Cardiac muscle cell (in vitro differentiated cells and primary cell): ENCODE results near the gene LPIN2. TPM values are rescaled to one million over a fixed set of nuclear protein-coding genes. Genes with fewer than 3 reads are reported as not detected.

Source experiments
- DNase-seq, 2 donors: peaks; one replicate each; pipeline versions ENCODE4 v3.0.0 to v3.0.0-alpha.2; 2010 to 2017; ENCODE audit warnings: low read depth in 1 of 2, low spot score in 1 of 2
- H3K27ac ChIP-seq: fragments of 200-600 bp; sonication (generic); 2 replicates; pipeline ENCODE4 v1.5.1; 2016
- H3K27me3 ChIP-seq: fragments of 200-600 bp; sonication (generic); 2 replicates; pipeline ENCODE4 v1.6.0; 2016; ENCODE audit warnings: control low read depth
- H3K36me3 ChIP-seq: fragments of 200-600 bp; sonication (generic); 2 replicates; pipeline ENCODE4 v1.5.1; 2016; ENCODE audit warnings: control low read depth
- H3K4me1 ChIP-seq: fragments of 200-600 bp; sonication (generic); 2 replicates; pipeline ENCODE4 v1.8.1; 2017; ENCODE audit warnings: low read depth, mild to moderate bottlenecking, mixed run types
- H3K4me3 ChIP-seq: fragments of 200-600 bp; sonication (generic); 2 replicates; pipeline ENCODE4 v1.5.1; 2016; ENCODE audit warnings: mild to moderate bottlenecking
- H3K9me3 ChIP-seq: fragments of 200-600 bp; sonication (generic); 2 replicates; pipeline ENCODE4 v1.5.1; 2017; ENCODE audit warnings: low read depth, mild to moderate bottlenecking, control low read depth
- polyA plus RNA-seq: library from polyadenylated mRNA; unstranded; fragments of >200 nt; fragmentation: Nextera tagmentation; extraction: Ambion mirVana; gene quantifications from 2 replicates; pipeline ENCODE4 v1.2.1, GENCODE V29; 2016
- total RNA-seq: library from RNA; depleted of rRNA; stranded (reverse); fragments of >200 nt; gene quantifications from 2 replicates; pipeline ENCODE4 v1.2.3, GENCODE V29; 2016
- TF ChIP-seq, protein P1 (sequence below): IDR thresholded peaks from 2 replicates; pipeline ENCODE4 v1.5.1; 2012; ENCODE audit warnings: low read depth, mild to moderate bottlenecking, low read length

Gene LPIN2
- total and polyA plus RNA-seq, 2 experiments from 2014 or later = 18.1 to 50.8 TPM

DNA sequence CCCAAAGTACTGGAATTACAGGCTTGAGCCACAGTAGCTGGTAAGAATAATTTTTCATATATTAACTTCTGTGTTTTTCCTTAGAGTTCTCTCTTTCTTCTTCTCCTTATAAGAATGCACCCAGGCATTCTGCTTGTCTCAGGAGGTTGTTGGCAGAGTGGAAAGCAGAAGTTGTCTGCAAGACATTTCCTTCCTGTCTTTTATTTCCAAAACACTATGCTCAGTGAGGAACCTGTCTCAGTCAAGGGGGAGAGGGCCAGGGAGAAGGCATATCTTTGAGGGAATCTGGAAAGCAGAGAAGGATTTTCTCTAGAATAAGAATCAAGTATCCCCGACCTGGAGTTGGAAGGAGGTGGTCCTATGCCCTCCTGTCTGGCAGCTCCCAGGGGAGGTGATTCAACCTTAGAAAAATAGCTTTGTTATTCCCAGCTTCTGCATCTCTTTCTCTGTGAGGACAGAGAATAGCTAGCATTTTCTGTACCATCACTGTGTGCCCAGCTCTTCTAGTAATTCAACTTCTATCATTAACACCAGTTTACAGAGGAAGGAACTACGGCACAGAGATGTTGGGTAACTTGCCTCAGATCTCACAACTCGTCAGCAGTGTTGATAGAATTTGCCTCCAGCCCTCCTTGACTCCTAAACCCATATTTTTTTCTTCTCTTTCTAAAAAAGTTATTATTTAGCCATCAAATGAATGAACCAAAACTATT is 3.8 kb upstream of the LPIN2 start:
- no peak for DNase-seq
- no peaks in the 10 kb centered on the region for H3K9me3 ChIP-seq
- TF ChIP-seq, protein P1, sequence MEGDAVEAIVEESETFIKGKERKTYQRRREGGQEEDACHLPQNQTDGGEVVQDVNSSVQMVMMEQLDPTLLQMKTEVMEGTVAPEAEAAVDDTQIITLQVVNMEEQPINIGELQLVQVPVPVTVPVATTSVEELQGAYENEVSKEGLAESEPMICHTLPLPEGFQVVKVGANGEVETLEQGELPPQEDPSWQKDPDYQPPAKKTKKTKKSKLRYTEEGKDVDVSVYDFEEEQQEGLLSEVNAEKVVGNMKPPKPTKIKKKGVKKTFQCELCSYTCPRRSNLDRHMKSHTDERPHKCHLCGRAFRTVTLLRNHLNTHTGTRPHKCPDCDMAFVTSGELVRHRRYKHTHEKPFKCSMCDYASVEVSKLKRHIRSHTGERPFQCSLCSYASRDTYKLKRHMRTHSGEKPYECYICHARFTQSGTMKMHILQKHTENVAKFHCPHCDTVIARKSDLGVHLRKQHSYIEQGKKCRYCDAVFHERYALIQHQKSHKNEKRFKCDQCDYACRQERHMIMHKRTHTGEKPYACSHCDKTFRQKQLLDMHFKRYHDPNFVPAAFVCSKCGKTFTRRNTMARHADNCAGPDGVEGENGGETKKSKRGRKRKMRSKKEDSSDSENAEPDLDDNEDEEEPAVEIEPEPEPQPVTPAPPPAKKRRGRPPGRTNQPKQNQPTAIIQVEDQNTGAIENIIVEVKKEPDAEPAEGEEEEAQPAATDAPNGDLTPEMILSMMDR = no peak
- peaks cover 9% of the 10 kb centered on the region for H3K4me1 ChIP-seq
- no peak overlapping the region for H3K4me3 ChIP-seq
- no peaks in the 10 kb centered on the region for H3K36me3 ChIP-seq
- no peaks in the 10 kb centered on the region for H3K27me3 ChIP-seq
- H3K27ac ChIP-seq = peak overlapping the region; percentile 63

DNA sequence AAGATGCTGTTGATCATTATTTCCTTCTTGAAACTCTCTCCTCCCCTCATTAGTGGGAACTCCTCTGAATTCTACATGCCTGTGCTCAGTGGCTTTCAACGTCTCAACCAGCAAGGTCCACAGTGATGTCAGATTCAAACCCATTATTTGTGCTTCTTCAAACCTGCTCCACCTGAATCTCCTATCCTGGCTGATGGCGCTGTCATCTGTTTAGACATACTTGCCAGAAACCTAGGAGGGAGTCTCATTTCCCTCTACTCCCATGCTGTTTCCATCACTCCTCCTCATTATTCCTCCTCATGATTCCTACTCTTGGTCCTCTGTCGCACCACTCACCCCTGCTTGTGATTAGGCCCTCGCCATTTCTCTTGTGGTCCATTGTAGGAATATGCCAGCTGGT is 2.9 kb upstream of the LPIN2 start:
- DNase-seq = no peak
- H3K4me3 ChIP-seq = no peak overlapping the region
- peaks cover 10% of the 10 kb centered on the region for H3K4me1 ChIP-seq
- no peaks in the 10 kb centered on the region for H3K9me3 ChIP-seq
- peaks cover 6% of the 10 kb centered on the region for H3K36me3 ChIP-seq
- TF ChIP-seq, protein P1 = no peak
- H3K27ac ChIP-seq = no peak overlapping the region
- H3K27me3 ChIP-seq = no peaks in the 10 kb centered on the region

DNA sequence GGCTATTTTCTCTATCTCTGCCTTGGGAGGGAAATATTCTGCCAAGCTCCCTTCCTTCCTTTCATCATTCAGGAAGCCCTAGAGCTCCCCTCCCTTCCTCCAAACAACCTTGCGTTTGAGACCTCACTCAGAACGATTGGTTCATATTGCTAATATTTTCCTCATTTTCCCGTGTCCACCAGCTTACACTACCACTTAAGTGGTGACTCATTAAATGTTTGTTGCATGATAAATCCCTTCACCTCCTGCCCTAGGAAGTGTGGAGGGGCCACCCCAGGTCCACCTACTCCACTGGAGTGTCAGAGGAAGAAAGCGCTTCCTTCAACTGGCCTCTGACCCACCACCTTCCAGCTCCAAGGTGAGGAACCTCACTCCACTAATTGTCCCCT is 2.3 kb upstream of the LPIN2 start:
- peak overlapping the region; percentile 63 for H3K27ac ChIP-seq
- peaks cover 8% of the 10 kb centered on the region for H3K36me3 ChIP-seq
- TF ChIP-seq, protein P1 = no peak
- H3K9me3 ChIP-seq = no peaks in the 10 kb centered on the region
- no peak overlapping the region for H3K4me3 ChIP-seq
- H3K4me1 ChIP-seq = peaks cover 10% of the 10 kb centered on the region
- no peaks in the 10 kb centered on the region for H3K27me3 ChIP-seq
- peak in 1 of 2 donors; percentile 79 for DNase-seq

DNA sequence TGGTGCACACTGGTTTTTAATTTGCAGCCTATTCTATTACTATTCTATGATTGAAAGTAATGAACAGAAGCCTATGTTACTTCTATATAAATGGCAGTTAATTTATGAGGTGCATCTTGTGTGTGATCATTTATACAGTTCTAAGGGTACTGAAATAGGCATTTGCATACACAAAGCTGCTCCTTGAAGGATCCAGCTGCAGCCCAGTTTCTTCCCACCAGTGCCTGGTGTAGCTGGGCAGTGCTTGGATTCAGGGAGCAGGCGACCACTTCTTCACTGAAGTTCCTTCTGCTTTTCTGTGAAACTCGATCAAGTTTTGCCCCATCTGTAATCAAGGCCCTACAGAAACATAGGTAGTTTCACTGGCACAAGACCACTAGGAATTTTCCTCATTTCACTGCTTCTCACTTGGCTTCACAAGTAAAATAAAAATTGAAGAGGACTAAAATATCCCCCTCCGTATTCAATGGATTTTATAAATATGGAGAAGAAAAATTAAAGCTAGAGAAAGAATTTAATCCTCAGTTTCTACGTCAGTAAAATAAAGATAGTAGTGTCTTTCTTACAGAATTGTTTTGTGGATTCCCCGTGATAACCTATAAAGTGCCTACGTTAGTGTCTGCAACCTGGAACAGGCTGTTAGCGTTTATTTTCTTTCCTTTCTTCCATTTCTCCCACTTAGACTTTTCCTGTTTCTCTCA is 1.7 kb upstream of the LPIN2 start:
- Histone ChIP-seq H3K36me3 (peaks cover 8% of the 10 kb centered on the region), H3K9me3 (no peaks in the 10 kb centered on the region), H3K27ac (peak overlapping the region; percentile 63), H3K27me3 (no peaks in the 10 kb centered on the region), H3K4me3 (no peak overlapping the region), H3K4me1 (peaks cover 10% of the 10 kb centered on the region)
- TF ChIP-seq, protein P1 = no peak
- no peak for DNase-seq

DNA sequence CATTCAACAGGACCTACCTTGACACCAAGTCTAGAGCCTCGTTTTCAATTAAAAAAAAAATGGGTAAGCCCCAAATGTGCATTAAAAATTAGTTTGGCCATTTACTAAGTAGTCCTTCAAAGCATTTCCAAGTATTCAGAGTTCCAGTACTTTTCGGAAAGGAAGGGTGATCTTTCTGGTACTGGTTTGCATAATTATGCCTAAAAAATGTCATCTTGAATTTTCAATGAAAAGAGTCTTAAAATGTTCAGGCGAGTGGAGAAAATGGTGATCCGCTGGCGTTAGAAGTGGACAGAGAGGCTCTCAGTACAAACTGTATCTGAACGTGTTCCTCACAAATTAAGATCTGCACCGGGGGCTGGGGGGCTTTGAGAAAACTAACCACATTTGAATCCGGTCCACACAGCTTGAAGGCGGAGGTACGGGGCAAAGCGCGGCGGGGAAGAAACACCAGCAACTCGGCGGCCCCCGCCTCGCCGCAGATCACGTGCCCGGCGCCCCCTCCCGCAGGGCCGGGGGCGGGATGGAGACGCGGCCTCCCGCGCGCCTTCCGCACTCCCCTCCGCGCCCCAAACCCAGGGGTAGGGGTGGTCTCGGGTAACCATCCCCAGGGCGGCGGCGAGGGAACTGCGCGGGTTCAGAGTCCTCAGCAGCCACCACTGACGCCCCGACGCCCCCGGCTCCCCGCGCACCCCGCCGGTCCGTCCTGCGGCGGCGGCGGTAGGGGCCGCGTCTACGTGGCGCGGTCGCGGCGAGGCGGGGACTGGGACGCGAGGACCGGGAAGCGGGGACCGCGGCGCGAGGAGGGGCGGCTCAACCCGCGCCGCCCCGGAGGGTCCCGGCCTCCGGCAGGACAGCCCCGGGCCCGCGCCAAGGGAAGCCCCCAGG is 564 bp downstream of the LPIN2 start:
- TF ChIP-seq, protein P1 = no peak
- DNase-seq = peak in 1 of 2 donors; percentile 30
- Histone ChIP-seq H3K4me1 (peaks cover 10% of the 10 kb centered on the region), H3K27me3 (no peaks in the 10 kb centered on the region), H3K27ac (peak overlapping the region; percentile 98), H3K36me3 (peaks cover 17% of the 10 kb centered on the region), H3K9me3 (no peaks in the 10 kb centered on the region), H3K4me3 (peak overlapping the region; percentile 80)
